Measurements from ENCODE around the gene DCXR. TPM values are rescaled to one million over a fixed set of nuclear protein-coding genes. Genes with fewer than 3 reads are reported as not detected.
A peak's percentile ranks its signal among the peaks of the same experiment; 100 is the strongest.

Gene DCXR
- total and polyA plus RNA-seq, 2 of the 13 experiments (the other 11 are each of a cell fraction or from before 2014, with no cell fraction given) = 287 to 311 TPM

DNA sequence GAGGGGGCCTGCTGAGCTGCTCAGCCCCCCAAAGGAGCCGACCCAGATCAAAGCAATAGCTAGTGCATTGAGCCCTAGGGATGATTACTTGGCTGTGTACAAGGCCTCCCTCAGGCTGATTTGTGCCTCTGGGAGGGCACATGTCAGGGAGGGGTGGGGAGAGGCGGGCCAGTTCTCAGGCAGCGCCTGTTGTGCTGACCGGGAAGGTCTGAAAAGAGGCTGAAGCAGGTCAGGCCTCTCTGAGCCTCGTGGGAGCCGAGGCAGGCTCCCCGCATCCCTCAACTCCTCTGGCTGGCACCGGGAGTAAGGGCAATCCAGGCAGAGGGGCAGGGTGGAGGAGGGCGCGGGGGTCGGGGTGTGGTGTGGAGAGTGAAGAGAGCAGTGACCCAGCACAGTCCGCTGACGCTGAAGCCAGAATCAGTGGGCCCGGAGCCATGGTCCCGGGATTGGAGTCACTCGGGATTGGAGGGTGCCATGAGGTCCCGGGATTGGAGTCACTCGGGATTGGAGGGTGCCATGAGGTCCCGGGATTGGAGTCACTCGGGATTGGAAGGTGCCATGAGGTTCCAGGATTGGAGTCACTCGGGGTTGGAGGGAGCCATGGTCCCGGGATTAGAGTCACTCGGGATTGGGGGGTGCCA, 3.0 kb downstream of the DCXR start (continued):
- no peak for TF ChIP-seq ZNF280B (CRISPR knock-in tag; IDR thresholded peaks at IDR 0.05; ENCODE audit: borderline replicate concordance)
- no peak for TF ChIP-seq ZBTB21 (CRISPR knock-in tag; IDR thresholded peaks at IDR 0.05)
- TF ChIP-seq ZSCAN29 (CRISPR knock-in tag; conservative IDR thresholded peaks at IDR 0.05) = no peak
- no peak for TF ChIP-seq ZNF563 (CRISPR knock-in tag; IDR thresholded peaks at IDR 0.05)
- TF ChIP-seq ZMYM4 (CRISPR knock-in tag; IDR thresholded peaks at IDR 0.05) = no peak
- TF ChIP-seq WIZ (CRISPR knock-in tag; IDR thresholded peaks at IDR 0.05) = no peak
- TF ChIP-seq DBP (CRISPR knock-in tag; IDR thresholded peaks at IDR 0.05; ENCODE audit: not compliant biosample characterization) = no peak
- 0 out of 2 replicates have a peak, but pooled peaks have one; percentile 25 for TF ChIP-seq NFKB2 (CRISPR knock-in tag; IDR thresholded peaks at IDR 0.05; ENCODE audit: borderline replicate concordance)
- TF ChIP-seq, protein P1, sequence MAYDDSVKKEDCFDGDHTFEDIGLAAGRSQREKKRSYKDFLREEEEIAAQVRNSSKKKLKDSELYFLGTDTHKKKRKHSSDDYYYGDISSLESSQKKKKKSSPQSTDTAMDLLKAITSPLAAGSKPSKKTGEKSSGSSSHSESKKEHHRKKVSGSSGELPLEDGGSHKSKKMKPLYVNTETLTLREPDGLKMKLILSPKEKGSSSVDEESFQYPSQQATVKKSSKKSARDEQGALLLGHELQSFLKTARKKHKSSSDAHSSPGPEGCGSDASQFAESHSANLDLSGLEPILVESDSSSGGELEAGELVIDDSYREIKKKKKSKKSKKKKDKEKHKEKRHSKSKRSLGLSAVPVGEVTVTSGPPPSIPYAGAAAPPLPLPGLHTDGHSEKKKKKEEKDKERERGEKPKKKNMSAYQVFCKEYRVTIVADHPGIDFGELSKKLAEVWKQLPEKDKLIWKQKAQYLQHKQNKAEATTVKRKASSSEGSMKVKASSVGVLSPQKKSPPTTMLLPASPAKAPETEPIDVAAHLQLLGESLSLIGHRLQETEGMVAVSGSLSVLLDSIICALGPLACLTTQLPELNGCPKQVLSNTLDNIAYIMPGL (CRISPR knock-in tag; IDR thresholded peaks at IDR 0.05; ENCODE audit: borderline replicate concordance in 1 of 2, low read depth in 1 of 2) = no peak
- TF ChIP-seq RFX5 (IDR thresholded peaks at IDR 0.05; ENCODE audit: low read depth, low read length) = no peak
- no peak for TF ChIP-seq ZNF782 (CRISPR knock-in tag; IDR thresholded peaks at IDR 0.05; ENCODE audit: borderline replicate concordance)
- TF ChIP-seq, protein P2, sequence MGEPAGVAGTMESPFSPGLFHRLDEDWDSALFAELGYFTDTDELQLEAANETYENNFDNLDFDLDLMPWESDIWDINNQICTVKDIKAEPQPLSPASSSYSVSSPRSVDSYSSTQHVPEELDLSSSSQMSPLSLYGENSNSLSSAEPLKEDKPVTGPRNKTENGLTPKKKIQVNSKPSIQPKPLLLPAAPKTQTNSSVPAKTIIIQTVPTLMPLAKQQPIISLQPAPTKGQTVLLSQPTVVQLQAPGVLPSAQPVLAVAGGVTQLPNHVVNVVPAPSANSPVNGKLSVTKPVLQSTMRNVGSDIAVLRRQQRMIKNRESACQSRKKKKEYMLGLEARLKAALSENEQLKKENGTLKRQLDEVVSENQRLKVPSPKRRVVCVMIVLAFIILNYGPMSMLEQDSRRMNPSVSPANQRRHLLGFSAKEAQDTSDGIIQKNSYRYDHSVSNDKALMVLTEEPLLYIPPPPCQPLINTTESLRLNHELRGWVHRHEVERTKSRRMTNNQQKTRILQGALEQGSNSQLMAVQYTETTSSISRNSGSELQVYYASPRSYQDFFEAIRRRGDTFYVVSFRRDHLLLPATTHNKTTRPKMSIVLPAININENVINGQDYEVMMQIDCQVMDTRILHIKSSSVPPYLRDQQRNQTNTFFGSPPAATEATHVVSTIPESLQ (CRISPR knock-in tag; conservative IDR thresholded peaks at IDR 0.05) = no peak
- TF ChIP-seq ZNF720 (CRISPR knock-in tag; IDR thresholded peaks at IDR 0.05) = no peak
- TF ChIP-seq HOXA5 (CRISPR knock-in tag; IDR thresholded peaks at IDR 0.05) = no peak
- TF ChIP-seq PHF8 (CRISPR knock-in tag; IDR thresholded peaks at IDR 0.05) = no peak
- no peak for TF ChIP-seq ZNF724P (CRISPR knock-in tag; IDR thresholded peaks at IDR 0.05; ENCODE audit: borderline replicate concordance)
- TF ChIP-seq ZSCAN22 (CRISPR knock-in tag; IDR thresholded peaks at IDR 0.05) = no peak
- peak; percentile 96 for TF ChIP-seq AGO2 (optimal IDR thresholded peaks at IDR 0.05; ENCODE audit: low read depth, low read length)
- no peak for TF ChIP-seq FOXA1 (IDR thresholded peaks at IDR 0.05)
- 0 out of 2 replicates have a peak, but pooled peaks have one; percentile 14 for TF ChIP-seq FOXA1 (CRISPR knock-in tag; IDR thresholded peaks at IDR 0.05)
- TF ChIP-seq PRDM15 (CRISPR knock-in tag; IDR thresholded peaks at IDR 0.05) = peak; percentile 83
